Skin of body (tissue), 2 donors: ENCODE results near the gene TMEM52. TPM values are rescaled to one million over a fixed set of nuclear protein-coding genes. Genes with fewer than 3 reads are reported as not detected.
"Not testable (repeated sequence)": the region's sequence is repeated elsewhere in the genome, so short reads cannot be mapped to it uniquely, and the experiment has no call there.

ENCODE experiments used
- DNase-seq: peaks from one replicate; lab custom pipeline; 2025; lab: John Stamatoyannopoulos, UW
- total RNA-seq: library from RNA; depleted of rRNA; stranded (reverse); fragments of >200 nt; gene quantifications from one replicate; pipeline ENCODE4 v1.2.3, GENCODE V29; 2014

The TMEM52 gene
- total RNA-seq, 1 donor from 2014 or later = 3.6 TPM

- no peak for DNase-seq
These were observed 24.6 kb downstream of the TMEM52 start for GRCh38 chr1:1894354-1895059.

GRCh38 chr1:1893997-1894353, 25.1 kb downstream of the TMEM52 start:
- no peak for DNase-seq

- DNase-seq = no peak
These were observed 25.6 kb downstream of the TMEM52 start for GRCh38 chr1:1893291-1893985.

GRCh38 chr1:1892763-1893120, 26.3 kb downstream of the TMEM52 start:
- no peak for DNase-seq

GRCh38 chr1:1892079-1892762, 26.9 kb downstream of the TMEM52 start:
- DNase-seq = no peak

- peak; percentile 12 for DNase-seq
These were observed 27.6 kb downstream of the TMEM52 start for GRCh38 chr1:1891349-1892078.

- peak; percentile 90 for DNase-seq
These were observed 28.4 kb downstream of the TMEM52 start, which contains the start of gene GNB1 for GRCh38 chr1:1890506-1891348. Gene GNB1, minus strand, starts transcription at chr1:1891087. Its CDS starts 65,634 bp downstream, at chr1:1825453.

- peak; percentile 4 for DNase-seq
These were observed 29.1 kb downstream of the TMEM52 start for GRCh38 chr1:1889847-1890505.

- peak; percentile 5 for DNase-seq
These were observed 29.9 kb downstream of the TMEM52 start for GRCh38 chr1:1889090-1889750.

- not testable (repeated sequence) for DNase-seq
These were observed 35.2 kb downstream of the TMEM52 start for GRCh38 chr1:1883890-1884289.

GRCh38 chr1:1883092-1883873, 35.8 kb downstream of the TMEM52 start:
- no peak for DNase-seq

GRCh38 chr1:1881727-1882126, 37.4 kb downstream of the TMEM52 start:
- DNase-seq = no peak

- no peak for DNase-seq
These were observed 38.3 kb downstream of the TMEM52 start for GRCh38 chr1:1880617-1881312.

GRCh38 chr1:1879942-1880341, 39.1 kb downstream of the TMEM52 start:
- DNase-seq = no peak

- DNase-seq = no peak
These were observed 41.1 kb downstream of the TMEM52 start for GRCh38 chr1:1877865-1878436.

GRCh38 chr1:1876335-1876930, 42.6 kb downstream of the TMEM52 start:
- DNase-seq = no peak

GRCh38 chr1:1875932-1876331, 43.1 kb downstream of the TMEM52 start:
- DNase-seq = no peak

GRCh38 chr1:1874901-1875300, 44.2 kb downstream of the TMEM52 start:
- no peak for DNase-seq
